Fibroblast of the conjunctiva (primary cell): ENCODE data around the gene THAP5.

Experiments used
- DNase-seq: peaks from one replicate; pipeline ENCODE4 v3.0.0-alpha.2; 2010; ENCODE audit warnings: low read depth

The THAP5 gene

GRCh38 chr7:108528183-108528712 is 41.3 kb downstream of the THAP5 start:
- no peak for DNase-seq

DNA sequence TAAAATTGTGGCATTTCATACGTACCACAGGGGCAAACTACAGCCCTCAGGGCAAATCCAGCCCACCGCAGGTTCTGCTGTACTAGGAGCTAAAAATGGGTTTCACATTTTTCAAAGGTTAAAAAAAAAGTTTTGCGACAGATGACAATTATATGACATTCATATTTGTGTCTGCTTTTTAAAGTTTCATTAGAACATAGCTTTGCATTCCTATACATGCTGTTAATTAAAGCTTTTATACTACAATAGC is 42.8 kb downstream of the THAP5 start:
- no peak for DNase-seq

GRCh38 chr7:108525985-108526767 is 43.3 kb downstream of the THAP5 start, which contains the start of gene PNPLA8:
TSS of gene PNPLA8 (minus strand) at chr7:108526135. CDS start at chr7:108515491, 10,644 bp downstream.
- peak; percentile 98 for DNase-seq

GRCh38 chr7:108525327-108525984 is 44.0 kb downstream of the THAP5 start:
- DNase-seq: peak; percentile 78

- DNase-seq: no peak
These were observed 46.7 kb downstream of the THAP5 start for GRCh38 chr7:108522780-108523179.

DNA sequence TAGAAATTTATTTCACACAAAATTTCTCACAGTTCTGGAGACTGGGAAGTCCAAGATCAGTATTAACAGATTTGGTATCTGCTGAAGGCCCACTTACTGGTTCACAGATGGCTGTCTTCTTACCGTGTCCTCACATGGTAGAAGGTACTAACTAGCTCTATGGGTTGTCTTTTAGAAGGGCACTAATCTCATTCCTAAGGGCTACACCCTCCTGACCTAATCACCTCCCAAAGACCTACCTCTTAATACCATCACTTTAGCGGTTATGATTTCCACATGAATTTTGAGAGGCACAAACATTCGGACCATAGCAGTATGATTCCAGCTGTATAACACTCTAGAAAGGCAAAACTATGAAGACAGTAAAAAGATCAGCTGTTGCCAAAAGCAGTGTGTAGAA is 51.6 kb downstream of the THAP5 start:
- no peak for DNase-seq

DNA sequence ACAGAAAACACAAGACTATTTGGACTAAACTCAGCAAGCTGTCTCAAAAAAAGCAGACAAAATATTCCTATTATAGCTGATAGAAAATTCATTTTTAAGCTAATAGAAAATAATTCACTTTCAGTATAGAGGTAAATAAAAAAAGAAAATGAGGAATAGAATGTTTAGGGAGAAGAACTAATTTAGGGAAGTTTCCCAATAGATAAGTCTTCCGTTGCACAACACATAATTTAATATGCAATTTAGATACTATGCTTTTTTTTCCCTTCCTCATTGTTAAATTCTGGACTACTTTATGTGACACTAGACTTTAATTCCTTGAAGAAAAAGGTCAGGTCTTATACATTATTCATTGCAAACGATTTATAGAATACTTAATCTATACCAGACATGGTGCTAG is 53.9 kb downstream of the THAP5 start:
- no peak for DNase-seq

DNA sequence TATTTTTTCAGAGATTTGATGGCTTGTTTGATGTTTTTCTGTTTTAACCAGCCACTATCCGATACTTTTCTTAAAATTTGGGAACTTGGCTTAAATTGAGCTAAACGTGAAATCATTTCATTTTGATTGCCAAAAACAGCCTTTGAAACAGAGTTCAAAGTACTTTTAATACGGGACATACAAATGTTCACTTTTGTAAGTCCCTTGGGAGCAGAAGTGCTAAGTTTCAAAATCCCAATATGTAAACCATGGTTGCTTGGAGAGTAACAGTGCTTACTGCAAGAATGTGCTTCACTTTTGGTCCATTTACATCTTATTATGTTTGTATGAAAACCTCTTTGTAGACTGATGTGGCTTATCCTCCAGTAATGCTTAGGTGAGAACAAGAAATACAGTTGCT is 54.5 kb downstream of the THAP5 start:
- peak; percentile 34 for DNase-seq
